ENCODE measurements around the gene PDE2A.
A peak's percentile ranks its signal among the peaks of the same experiment; 100 is the strongest.

PDE2A gene

DNA sequence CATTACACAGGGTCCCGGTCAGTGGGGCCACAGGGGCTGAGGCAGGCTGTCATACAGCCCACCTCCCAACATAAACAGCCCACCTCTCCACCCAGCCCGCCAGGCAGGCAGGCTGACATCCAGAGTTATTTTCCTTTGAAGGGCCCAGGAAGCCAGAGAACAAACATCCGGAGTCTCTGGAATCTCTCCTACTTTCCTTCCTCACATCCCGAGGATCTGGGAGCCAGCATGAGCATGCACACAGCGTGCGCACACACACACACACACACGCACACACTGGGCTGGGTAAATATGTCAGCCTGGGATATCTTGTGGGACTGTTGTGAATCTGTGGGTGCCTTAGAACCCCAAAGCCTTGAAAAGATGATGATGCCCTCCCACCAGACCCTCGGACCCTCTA, 55.4 kb downstream of the PDE2A start:
- peak; percentile 52 for DNase-seq (ENCODE audit: low read depth)
- TF ChIP-seq, protein P1, sequence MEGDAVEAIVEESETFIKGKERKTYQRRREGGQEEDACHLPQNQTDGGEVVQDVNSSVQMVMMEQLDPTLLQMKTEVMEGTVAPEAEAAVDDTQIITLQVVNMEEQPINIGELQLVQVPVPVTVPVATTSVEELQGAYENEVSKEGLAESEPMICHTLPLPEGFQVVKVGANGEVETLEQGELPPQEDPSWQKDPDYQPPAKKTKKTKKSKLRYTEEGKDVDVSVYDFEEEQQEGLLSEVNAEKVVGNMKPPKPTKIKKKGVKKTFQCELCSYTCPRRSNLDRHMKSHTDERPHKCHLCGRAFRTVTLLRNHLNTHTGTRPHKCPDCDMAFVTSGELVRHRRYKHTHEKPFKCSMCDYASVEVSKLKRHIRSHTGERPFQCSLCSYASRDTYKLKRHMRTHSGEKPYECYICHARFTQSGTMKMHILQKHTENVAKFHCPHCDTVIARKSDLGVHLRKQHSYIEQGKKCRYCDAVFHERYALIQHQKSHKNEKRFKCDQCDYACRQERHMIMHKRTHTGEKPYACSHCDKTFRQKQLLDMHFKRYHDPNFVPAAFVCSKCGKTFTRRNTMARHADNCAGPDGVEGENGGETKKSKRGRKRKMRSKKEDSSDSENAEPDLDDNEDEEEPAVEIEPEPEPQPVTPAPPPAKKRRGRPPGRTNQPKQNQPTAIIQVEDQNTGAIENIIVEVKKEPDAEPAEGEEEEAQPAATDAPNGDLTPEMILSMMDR (IDR thresholded peaks at IDR 0.05; ENCODE audit: low read length, missing control alignments), result no peak
- H3K4me3 ChIP-seq (replicated peaks; ENCODE audit: low read depth, low read length), result no peak overlapping the region

- TF ChIP-seq, protein P1 (IDR thresholded peaks at IDR 0.05; ENCODE audit: low read length, missing control alignments), result no peak
- no peak overlapping the region for H3K4me3 ChIP-seq (replicated peaks; ENCODE audit: low read depth, low read length)
- peak; percentile 13 for DNase-seq (ENCODE audit: low read depth)
Observed at GRCh38 chr11:72617080-72617762, 57.0 kb downstream of the PDE2A start.

GRCh38 chr11:72616655-72617054, 57.6 kb downstream of the PDE2A start:
- TF ChIP-seq, protein P1 (IDR thresholded peaks at IDR 0.05; ENCODE audit: low read length, missing control alignments), result no peak
- H3K4me3 ChIP-seq (replicated peaks; ENCODE audit: low read depth, low read length), result no peak overlapping the region
- DNase-seq (ENCODE audit: low read depth), result no peak

DNA sequence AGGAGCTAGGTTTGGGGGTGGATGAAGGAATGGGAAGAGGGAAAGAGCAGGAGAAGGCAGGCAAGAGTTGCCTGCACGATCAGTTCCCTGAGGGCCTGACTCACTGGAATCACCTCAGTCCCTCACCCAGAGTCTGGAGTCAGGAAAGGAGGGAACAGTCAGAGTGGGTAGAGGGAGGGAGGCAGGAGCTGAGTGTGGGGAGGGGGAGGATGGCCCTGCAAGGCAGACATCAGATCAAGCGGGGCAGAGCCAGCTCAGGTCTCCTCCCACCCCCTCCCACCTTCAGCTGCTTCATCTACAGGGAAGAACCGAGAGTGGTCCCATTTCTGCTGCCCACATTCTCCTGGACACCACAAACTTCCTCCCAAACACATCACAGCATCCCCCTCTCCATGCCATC, 58.9 kb downstream of the PDE2A start:
- H3K4me3 ChIP-seq (replicated peaks; ENCODE audit: low read depth, low read length), result no peak overlapping the region
- TF ChIP-seq, protein P1 (IDR thresholded peaks at IDR 0.05; ENCODE audit: low read length, missing control alignments), result no peak
- DNase-seq (ENCODE audit: low read depth), result no peak

DNA sequence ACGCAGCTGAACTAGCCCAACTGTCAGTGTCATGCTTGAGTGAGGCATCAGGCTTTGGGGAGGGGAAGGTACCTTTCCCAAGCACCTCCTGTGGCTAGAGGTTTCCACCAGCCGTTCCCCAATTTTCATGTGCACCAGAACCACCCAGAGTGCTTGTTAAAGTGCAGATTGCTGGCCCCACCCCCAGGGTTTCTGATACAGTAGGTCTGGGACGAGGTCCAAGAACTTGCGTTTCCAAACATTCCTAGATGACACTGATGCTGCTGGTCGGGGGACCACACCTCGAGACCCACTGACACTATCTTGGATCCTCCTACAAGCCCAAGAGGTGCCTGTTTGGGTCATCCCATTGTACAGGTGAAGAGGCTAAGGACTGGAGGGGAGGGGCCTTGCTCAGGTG, 59.8 kb downstream of the PDE2A start:
- TF ChIP-seq, protein P1 (IDR thresholded peaks at IDR 0.05; ENCODE audit: low read length, missing control alignments), result no peak
- DNase-seq (ENCODE audit: low read depth), result peak; percentile 17
- H3K4me3 ChIP-seq (replicated peaks; ENCODE audit: low read depth, low read length), result no peak overlapping the region

GRCh38 chr11:72613977-72614376, 60.2 kb downstream of the PDE2A start:
- TF ChIP-seq, protein P1 (IDR thresholded peaks at IDR 0.05; ENCODE audit: low read length, missing control alignments), result no peak
- no peak for DNase-seq (ENCODE audit: low read depth)
- no peak overlapping the region for H3K4me3 ChIP-seq (replicated peaks; ENCODE audit: low read depth, low read length)

DNA sequence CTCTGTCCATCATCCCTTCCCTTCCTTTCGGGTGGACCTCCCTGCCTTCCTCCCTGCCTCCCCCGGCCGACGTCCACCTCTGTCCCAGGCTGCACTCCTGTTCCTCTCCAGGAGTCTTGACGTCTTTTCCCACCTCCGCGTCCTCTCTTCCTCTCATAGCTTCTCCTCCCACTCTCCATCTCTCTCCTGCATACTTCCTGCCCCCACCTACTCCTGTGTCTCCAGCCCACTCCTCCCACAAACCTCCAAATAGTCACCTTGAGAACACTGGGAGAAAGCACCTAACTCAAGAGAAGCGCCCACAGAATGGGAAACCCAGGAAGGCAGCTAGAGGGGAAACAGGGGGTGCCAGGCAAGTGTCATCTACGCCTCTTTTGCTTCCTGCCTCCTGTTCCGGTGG, 60.8 kb downstream of the PDE2A start:
- DNase-seq (ENCODE audit: low read depth), result no peak
- TF ChIP-seq, protein P1 (IDR thresholded peaks at IDR 0.05; ENCODE audit: low read length, missing control alignments), result no peak

More for the DNA sequence above, 60.8 kb downstream of the PDE2A start:
- H3K4me3 ChIP-seq (replicated peaks; ENCODE audit: low read depth, low read length), result no peak overlapping the region

All from fibroblast of pulmonary artery (primary cell).